CD4-positive, alpha-beta T cell treated with Interleukin-1 beta for 1 hour (primary cell): Measurements from ENCODE around the gene APC2.

Experiments used
- DNase-seq, 2 donors: peaks; one replicate each; pipeline ENCODE4 v3.0.0-alpha.2; 2020 to 2022

The APC2 gene

GRCh38 chr19:1482361-1483130 is 32.6 kb downstream of the APC2 start:
- DNase-seq, result no peak

GRCh38 chr19:1483131-1483978 is 33.4 kb downstream of the APC2 start:
- DNase-seq, result no peak

GRCh38 chr19:1483979-1484428 is 34.1 kb downstream of the APC2 start:
- DNase-seq, result no peak

GRCh38 chr19:1486720-1487575 is 37.0 kb downstream of the APC2 start:
- no peak for DNase-seq

- DNase-seq, result no peak
These were observed 37.8 kb downstream of the APC2 start for GRCh38 chr19:1487576-1488281.

- DNase-seq, result no peak
These were observed 38.3 kb downstream of the APC2 start for GRCh38 chr19:1488282-1488601.

GRCh38 chr19:1489463-1490310 is 39.8 kb downstream of the APC2 start:
- DNase-seq, result no peak

- DNase-seq, result peak; percentile 97 to 98
These were observed 40.6 kb downstream of the APC2 start, which contains the start of gene PCSK4 for GRCh38 chr19:1490311-1491113. Gene PCSK4, minus strand, starts transcription at chr19:1490350. Its CDS starts 4 bp downstream, at chr19:1490346.

GRCh38 chr19:1491114-1491848 is 41.4 kb downstream of the APC2 start, which contains the start of gene REEP6:
Gene REEP6, plus strand, starts transcription at chr19:1491181. Its CDS starts 89 bp downstream, at chr19:1491270.
- DNase-seq, result no peak

- no peak for DNase-seq
These were observed 41.9 kb downstream of the APC2 start for GRCh38 chr19:1491849-1492170.

- DNase-seq, result no peak
These were observed 42.6 kb downstream of the APC2 start for GRCh38 chr19:1492474-1493006.

- DNase-seq, result no peak
These were observed 44.3 kb downstream of the APC2 start for GRCh38 chr19:1494115-1494815.

- no peak for DNase-seq
These were observed 45.3 kb downstream of the APC2 start for GRCh38 chr19:1495051-1495798.

GRCh38 chr19:1495799-1496713 is 46.1 kb downstream of the APC2 start:
- DNase-seq, result no peak

GRCh38 chr19:1496714-1497577 is 47.0 kb downstream of the APC2 start:
- DNase-seq, result no peak
